Gastrocnemius medialis (tissue), 4 donors: ENCODE measurements around the gene LRATD1. TPM values are rescaled to one million over a fixed set of nuclear protein-coding genes. Genes with fewer than 3 reads are reported as not detected.
A peak's percentile ranks its signal among the peaks of the same experiment; 100 is the strongest.

Experiments
- ATAC-seq, 2 donors: fragments of 150-250 bp; one replicate each; pipeline ENCODE4 v1.9.1; 2016
- DNase-seq, 2 donors: peaks; one replicate each; pipeline ENCODE4 v3.0.0-alpha.2; 2019
- H3K27ac ChIP-seq, 4 donors: fragments of 200-600 bp; sonication (generic); 1 replicate in 1 of 4; 2 replicates in 3 of 4; pipeline ENCODE4 v1.5.1; 2016 to 2018; ENCODE audit warnings: mild to moderate bottlenecking in 2 of 4, moderate library complexity in 1 of 4
- H3K27me3 ChIP-seq, 3 donors: fragments of 200-600 bp; sonication (generic) in 2 of 3; 1 replicate in 1 of 3; 2 replicates in 2 of 3; pipeline versions ENCODE4 v1.5.1 to v1.6.0; 2016 to 2019; ENCODE audit warnings: mild to moderate bottlenecking in 1 of 3, moderate library complexity in 1 of 3
- H3K36me3 ChIP-seq, 2 donors: fragments of 200-600 bp; sonication (generic) in 1 of 2; one replicate each; pipeline ENCODE4 v1.5.1; 2017 to 2018
- H3K4me1 ChIP-seq, 2 donors: fragments of 200-600 bp; sonication (generic) in 1 of 2; one replicate each; pipeline ENCODE4 v1.5.1; 2016 to 2017; ENCODE audit warnings: mild to moderate bottlenecking in 2 of 2
- H3K4me3 ChIP-seq, 4 donors: fragments of 200-600 bp; sonication (generic) in 3 of 4; 1 replicate in 1 of 4; 2 replicates in 3 of 4; pipeline ENCODE4 v1.5.1; 2016 to 2019; ENCODE audit warnings: mild to moderate bottlenecking in 2 of 4
- H3K9me3 ChIP-seq, 3 donors: fragments of 200-600 bp; sonication (generic) in 2 of 3; 1 replicate in 1 of 3; 2 replicates in 2 of 3; pipeline ENCODE4 v1.5.1; 2016 to 2019
- POLR2A ChIP-seq, 2 donors: fragments of 450-650 bp; IDR thresholded peaks; one replicate each; pipeline ENCODE4 v1.6.1; 2017; ENCODE audit warnings: antibody characterized with exemption in 2 of 2, mild to moderate bottlenecking in 2 of 2, moderate library complexity in 2 of 2
- in situ Hi-C, 4 donors: fragments of 200-750 bp; cut with MboI; loops; one replicate each; pipeline versions ENCODE4 v1.15.0 to v1.8.0; 2017; ENCODE audit warnings: low sequenced_read_pairs in 4 of 4
- intact Hi-C: fragments of 100-400 bp; cut with DNase I; formaldehyde crosslinking; loops from one replicate; pipeline ENCODE4 v1.15.1; 2023; ENCODE audit warnings: low total_unique reads
- total RNA-seq, 4 donors: library from RNA; depleted of rRNA; stranded (reverse); fragments of >200 nt; gene quantifications; one replicate each; pipeline versions ENCODE4 v1.1.0 to v1.2.3, GENCODE V29; 2016
- TF ChIP-seq, protein P1 (sequence below), 5 experiments: fragments of 450-650 bp in 3 of 5; fragments of 200-600 bp in 2 of 5; sonication (generic) in 2 of 5; IDR thresholded peaks in 4 of 5; conservative IDR thresholded peaks in 1 of 5; 1 replicate in 4 of 5; 2 replicates in 1 of 5; pipeline ENCODE4 v1.5.1; 2016 to 2019; ENCODE audit warnings: antibody characterized with exemption in 5 of 5, mild to moderate bottlenecking in 3 of 5, moderate library complexity in 3 of 5

The LRATD1 gene
- total RNA-seq, 4 donors from 2014 or later = 0.33 to 4.9 (median 0.86) TPM

DNA sequence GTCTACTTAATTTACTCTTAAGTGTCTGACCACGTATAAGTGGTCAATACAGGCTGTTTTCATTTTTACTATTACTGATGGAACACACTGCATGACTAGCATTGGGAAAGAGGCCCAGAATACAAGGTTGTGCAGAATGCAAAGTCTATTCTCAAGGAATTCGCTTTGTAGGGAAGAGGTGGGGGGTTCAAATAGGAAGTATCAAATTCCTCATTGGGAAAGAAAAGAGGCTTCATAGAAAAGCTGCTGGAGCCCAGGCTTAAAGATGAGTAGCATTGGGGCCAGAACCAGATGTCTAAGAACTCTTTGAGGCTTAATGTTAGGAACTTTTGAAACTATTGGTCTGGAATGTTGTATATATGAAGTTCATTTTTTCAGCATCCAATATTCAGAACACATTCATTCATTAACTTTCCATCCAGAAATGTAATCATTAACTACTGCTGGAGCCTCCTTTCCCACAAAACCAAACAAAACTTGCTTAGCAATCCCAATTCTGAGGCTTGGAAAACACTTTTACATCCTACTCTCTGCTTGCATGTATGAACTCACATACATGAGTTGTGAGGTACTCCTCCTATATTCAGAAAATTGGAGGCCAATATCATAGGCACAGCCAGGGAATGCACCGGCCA lies 994 bp upstream of the LRATD1 start:
- Histone ChIP-seq H3K27ac (no peak overlapping the region), H3K4me3 (peak overlapping the region in 3 of 4 donors; percentile 47 to 52 (median 51)), H3K27me3 (peaks cover 29 to 50% (median 48%) of the 10 kb centered on the region in 3 donors), H3K36me3 (no peaks in the 10 kb centered on the region), H3K4me1 (peaks cover 7 to 22% of the 10 kb centered on the region in 2 donors), H3K9me3 (no peaks in the 10 kb centered on the region)
- intact Hi-C loops = no loop called here
- in situ Hi-C loops = no loop called here
- no peak for DNase-seq
- TF ChIP-seq, protein P1, sequence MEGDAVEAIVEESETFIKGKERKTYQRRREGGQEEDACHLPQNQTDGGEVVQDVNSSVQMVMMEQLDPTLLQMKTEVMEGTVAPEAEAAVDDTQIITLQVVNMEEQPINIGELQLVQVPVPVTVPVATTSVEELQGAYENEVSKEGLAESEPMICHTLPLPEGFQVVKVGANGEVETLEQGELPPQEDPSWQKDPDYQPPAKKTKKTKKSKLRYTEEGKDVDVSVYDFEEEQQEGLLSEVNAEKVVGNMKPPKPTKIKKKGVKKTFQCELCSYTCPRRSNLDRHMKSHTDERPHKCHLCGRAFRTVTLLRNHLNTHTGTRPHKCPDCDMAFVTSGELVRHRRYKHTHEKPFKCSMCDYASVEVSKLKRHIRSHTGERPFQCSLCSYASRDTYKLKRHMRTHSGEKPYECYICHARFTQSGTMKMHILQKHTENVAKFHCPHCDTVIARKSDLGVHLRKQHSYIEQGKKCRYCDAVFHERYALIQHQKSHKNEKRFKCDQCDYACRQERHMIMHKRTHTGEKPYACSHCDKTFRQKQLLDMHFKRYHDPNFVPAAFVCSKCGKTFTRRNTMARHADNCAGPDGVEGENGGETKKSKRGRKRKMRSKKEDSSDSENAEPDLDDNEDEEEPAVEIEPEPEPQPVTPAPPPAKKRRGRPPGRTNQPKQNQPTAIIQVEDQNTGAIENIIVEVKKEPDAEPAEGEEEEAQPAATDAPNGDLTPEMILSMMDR (IDR thresholded peaks at IDR 0.05 in 4 of 5, conservative IDR thresholded peaks at IDR 0.05 in 1 of 5) = no peak
- no peak for TF ChIP-seq POLR2A (IDR thresholded peaks at IDR 0.05)
- ATAC-seq = no peak

DNA sequence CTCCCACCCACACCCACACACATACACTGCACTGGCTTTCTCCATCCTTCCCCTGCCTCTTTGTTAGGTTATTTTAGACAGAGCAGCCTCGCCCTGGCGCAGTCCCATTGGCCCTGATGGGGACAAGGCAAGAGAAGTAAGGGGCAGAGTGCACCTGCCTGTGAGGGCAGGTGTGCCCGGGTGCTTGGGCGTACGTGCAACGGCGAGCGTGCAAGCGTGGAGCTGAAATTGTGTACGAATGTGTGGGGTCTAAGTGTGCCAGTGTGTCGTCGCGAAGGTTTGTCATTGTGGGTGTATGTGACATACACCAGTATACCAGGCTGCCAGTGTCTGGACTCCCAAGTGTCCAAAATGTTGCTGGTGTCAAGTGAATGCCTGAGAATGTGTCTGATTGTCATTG lies 544 bp downstream of the LRATD1 start:
- Histone ChIP-seq H3K4me1 (peaks cover 7 to 22% of the 10 kb centered on the region in 2 donors), H3K27ac (no peak overlapping the region), H3K4me3 (peak overlapping the region; percentile 39 to 59 (median 49)), H3K27me3 (peaks cover 42 to 51% (median 48%) of the 10 kb centered on the region in 3 donors), H3K36me3 (no peaks in the 10 kb centered on the region), H3K9me3 (no peaks in the 10 kb centered on the region)
- DNase-seq (no peak), ATAC-seq (no peak)
- in situ Hi-C loops = no loop called here
- TF ChIP-seq, protein P1 (IDR thresholded peaks at IDR 0.05 in 4 of 5, conservative IDR thresholded peaks at IDR 0.05 in 1 of 5) = no peak
- no peak for TF ChIP-seq POLR2A (IDR thresholded peaks at IDR 0.05)
- intact Hi-C loops = no loop called here

DNA sequence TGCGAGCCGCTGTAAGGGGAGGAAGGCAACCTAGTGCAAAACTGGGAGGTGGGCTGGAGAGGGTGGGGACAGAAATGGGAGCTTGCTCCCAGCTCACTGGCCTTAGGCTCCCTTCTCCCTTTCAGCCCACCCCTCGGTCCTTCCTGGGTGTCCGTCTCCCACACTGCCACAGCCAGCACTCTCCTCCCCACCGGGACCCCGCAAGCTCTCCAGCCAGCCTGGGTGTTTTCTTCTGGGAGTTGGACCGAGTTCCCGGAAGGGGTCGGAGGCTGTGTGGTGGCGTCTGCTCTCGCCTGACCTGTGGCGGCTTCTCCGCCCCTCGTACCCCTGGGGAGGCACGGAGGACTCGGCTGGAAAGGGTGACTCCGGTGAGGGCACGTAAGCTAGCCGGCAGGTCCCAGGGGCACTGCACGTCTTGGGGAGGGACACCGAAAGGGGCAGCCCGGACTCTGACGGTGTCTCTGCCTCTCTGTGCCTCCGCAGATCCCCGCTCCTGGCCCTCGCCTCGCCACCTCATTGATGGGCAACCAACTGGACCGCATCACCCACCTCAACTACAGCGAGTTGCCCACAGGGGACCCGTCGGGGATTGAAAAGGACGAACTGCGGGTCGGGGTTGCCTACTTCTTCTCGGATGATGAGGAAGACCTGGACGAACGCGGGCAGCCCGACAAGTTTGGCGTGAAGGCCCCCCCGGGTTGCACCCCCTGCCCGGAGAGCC lies 1.1 kb downstream of the LRATD1 start:
- ATAC-seq = no peak
- intact Hi-C loops (no loop called here), in situ Hi-C loops (no loop called here)

DNA sequence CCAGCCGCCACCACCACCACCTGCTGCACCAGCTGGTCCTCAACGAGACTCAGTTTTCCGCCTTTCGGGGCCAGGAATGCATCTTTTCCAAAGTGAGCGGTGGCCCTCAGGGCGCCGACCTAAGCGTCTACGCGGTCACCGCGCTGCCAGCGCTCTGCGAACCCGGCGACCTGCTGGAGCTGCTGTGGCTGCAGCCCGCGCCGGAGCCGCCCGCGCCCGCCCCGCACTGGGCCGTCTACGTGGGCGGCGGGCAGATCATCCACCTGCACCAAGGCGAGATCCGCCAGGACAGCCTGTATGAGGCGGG lies 1.6 kb downstream of the LRATD1 start:
- TF ChIP-seq, protein P1 (IDR thresholded peaks at IDR 0.05 in 4 of 5, conservative IDR thresholded peaks at IDR 0.05 in 1 of 5) = no peak
- TF ChIP-seq POLR2A (IDR thresholded peaks at IDR 0.05) = no peak
- H3K27ac ChIP-seq = no peak overlapping the region
- intact Hi-C loops = no loop called here

More for the DNA sequence above, 1.1 kb downstream of the LRATD1 start:
- Histone ChIP-seq H3K9me3 (no peaks in the 10 kb centered on the region), H3K4me3 (peak overlapping the region; percentile 47 to 59 (median 52)), H3K27ac (no peak overlapping the region), H3K4me1 (peaks cover 7 to 22% of the 10 kb centered on the region in 2 donors), H3K27me3 (peaks cover 46 to 53% (median 48%) of the 10 kb centered on the region in 3 donors), H3K36me3 (no peaks in the 10 kb centered on the region)
- TF ChIP-seq, protein P1 (IDR thresholded peaks at IDR 0.05 in 4 of 5, conservative IDR thresholded peaks at IDR 0.05 in 1 of 5) = no peak
- TF ChIP-seq POLR2A (IDR thresholded peaks at IDR 0.05) = no peak
- no peak for DNase-seq

More for the DNA sequence above, 1.6 kb downstream of the LRATD1 start:
- Histone ChIP-seq H3K4me1 (peaks cover 7 to 22% of the 10 kb centered on the region in 2 donors), H3K27me3 (peaks cover 46 to 53% (median 48%) of the 10 kb centered on the region in 3 donors), H3K4me3 (peak overlapping the region; percentile 46 to 59 (median 52)), H3K36me3 (no peaks in the 10 kb centered on the region), H3K9me3 (no peaks in the 10 kb centered on the region)
- in situ Hi-C loops = no loop called here
- no peak for DNase-seq
- ATAC-seq = no peak
